OCI-LY1 (cell line): ENCODE results near the gene AFAP1L1.

Experiments used
- H2AFZ ChIP-seq: fragments of 200-600 bp; sonication (generic), shearing (Covaris generic); 2 replicates; pipeline ENCODE4 v1.6.0; 2014; ENCODE audit warnings: antibody characterized with exemption, mild to moderate bottlenecking, low read length
- H3F3A ChIP-seq: fragments of 200-600 bp; sonication (generic), shearing (Covaris generic); 2 replicates; pipeline ENCODE4 v1.6.0; 2014; ENCODE audit warnings: mild to moderate bottlenecking, antibody characterized with exemption, low read length, moderate library complexity; ENCODE audit not compliant: insufficient read depth
- H3K27ac ChIP-seq: fragments of 200-600 bp; sonication (generic); 2 replicates; pipeline ENCODE4 v1.5.1; 2014; ENCODE audit warnings: low read length, mixed run types, mild to moderate bottlenecking, low read depth; ENCODE audit not compliant: poor library complexity, severe bottlenecking
- H3K27me3 ChIP-seq: fragments of 200-600 bp; sonication (generic); 2 replicates; pipeline ENCODE4 v1.6.0; 2014; ENCODE audit warnings: antibody characterized with exemption, mild to moderate bottlenecking, low read length, moderate library complexity; ENCODE audit not compliant: insufficient read depth
- H3K36me3 ChIP-seq: fragments of 200-600 bp; sonication (generic); 2 replicates; pipeline ENCODE4 v1.6.1; 2014; ENCODE audit warnings: mild to moderate bottlenecking, antibody characterized with exemption, low read length, moderate library complexity, mixed read lengths; ENCODE audit not compliant: insufficient read depth
- H3K4me1 ChIP-seq: fragments of 200-600 bp; sonication (generic); 2 replicates; pipeline ENCODE4 v1.5.1; 2014; ENCODE audit warnings: mild to moderate bottlenecking, low read length, moderate library complexity; ENCODE audit not compliant: insufficient read depth, severe bottlenecking
- H3K4me2 ChIP-seq: fragments of 200-600 bp; sonication (generic), shearing (Covaris generic); 2 replicates; pipeline ENCODE4 v1.6.1; 2014; ENCODE audit warnings: low read length
- H3K4me3 ChIP-seq: fragments of 200-600 bp; sonication (generic); 2 replicates; pipeline ENCODE4 v1.5.1; 2014; ENCODE audit warnings: low read length, low read depth, mild to moderate bottlenecking, mixed read lengths; ENCODE audit not compliant: poor library complexity, severe bottlenecking
- H3K79me2 ChIP-seq: fragments of 200-600 bp; shearing (Covaris generic); 2 replicates; pipeline ENCODE4 v1.6.1; 2016; ENCODE audit warnings: mixed run types, low read length, mixed read lengths; ENCODE audit not compliant: insufficient read depth
- H3K9ac ChIP-seq: fragments of 200-600 bp; sonication (generic), shearing (Covaris generic); 2 replicates; pipeline ENCODE4 v1.6.1; 2014; ENCODE audit warnings: mild to moderate bottlenecking, low read length, mixed read lengths
- H3K9me2 ChIP-seq: fragments of 200-600 bp; sonication (generic), shearing (Covaris generic); 2 replicates; pipeline ENCODE4 v1.6.1; 2014; ENCODE audit warnings: low read depth, mild to moderate bottlenecking, low read length, mixed read lengths
- H3K9me3 ChIP-seq: fragments of 200-600 bp; shearing (Covaris generic); 2 replicates; pipeline ENCODE4 v1.6.1; 2014; ENCODE audit warnings: low read length, mixed read lengths
- H4K20me1 ChIP-seq: fragments of 200-600 bp; sonication (generic), shearing (Covaris generic); 2 replicates; pipeline ENCODE4 v1.6.0; 2016; ENCODE audit warnings: mild to moderate bottlenecking, low read length; ENCODE audit not compliant: insufficient read depth
- EZH2 ChIP-seq: fragments of 200-600 bp; sonication (generic), shearing (Covaris generic); IDR thresholded peaks from 2 replicates; pipeline ENCODE4 v1.8.0; 2017; ENCODE audit warnings: borderline replicate concordance, mixed run types, mild to moderate bottlenecking, antibody characterized with exemption, low read length, moderate library complexity, mixed read lengths
- TF ChIP-seq, protein P1 (sequence below): fragments of 200-600 bp; sonication (generic), shearing (Covaris generic); IDR thresholded peaks from 2 replicates; pipeline ENCODE4 v1.5.1; 2017; ENCODE audit warnings: mild to moderate bottlenecking, antibody characterized with exemption, low read length, moderate library complexity, mixed read lengths

The AFAP1L1 gene

DNA sequence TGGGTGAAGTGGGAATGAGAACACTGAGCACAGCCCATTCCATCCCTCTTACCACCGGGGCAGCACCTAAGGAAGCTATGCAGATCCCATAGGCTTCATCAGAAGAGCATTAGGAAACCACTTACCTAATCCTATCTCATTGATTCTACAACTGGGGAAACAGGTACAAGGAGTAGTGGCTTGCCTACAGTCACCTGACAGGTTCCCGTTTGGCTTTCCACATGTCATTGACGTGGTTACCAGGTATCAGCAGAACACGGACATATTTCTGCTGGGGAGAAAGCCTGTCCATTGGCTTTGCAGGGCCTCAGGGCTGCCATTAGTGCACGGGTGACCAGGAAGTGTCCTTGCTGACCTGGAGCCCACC lies 11.3 kb downstream of the AFAP1L1 start:
- Histone ChIP-seq H2AFZ (no peak overlapping the region), H3K4me1 (no peaks in the 10 kb centered on the region), H4K20me1 (no peaks in the 10 kb centered on the region), H3K4me3 (no peak overlapping the region), H3K27me3 (0 out of 2 replicates have a peak, but pooled peaks cover 4% of the 10 kb centered on the region), H3K9me3 (no peaks in the 10 kb centered on the region), H3K27ac (no peak overlapping the region), H3K9ac (no peak overlapping the region), H3K9me2 (no peaks in the 10 kb centered on the region), H3K36me3 (no peaks in the 10 kb centered on the region), H3K4me2 (no peak overlapping the region), H3F3A (no peaks in the 10 kb centered on the region), H3K79me2 (no peaks in the 10 kb centered on the region)
- TF ChIP-seq EZH2: no peak
- TF ChIP-seq, protein P1, sequence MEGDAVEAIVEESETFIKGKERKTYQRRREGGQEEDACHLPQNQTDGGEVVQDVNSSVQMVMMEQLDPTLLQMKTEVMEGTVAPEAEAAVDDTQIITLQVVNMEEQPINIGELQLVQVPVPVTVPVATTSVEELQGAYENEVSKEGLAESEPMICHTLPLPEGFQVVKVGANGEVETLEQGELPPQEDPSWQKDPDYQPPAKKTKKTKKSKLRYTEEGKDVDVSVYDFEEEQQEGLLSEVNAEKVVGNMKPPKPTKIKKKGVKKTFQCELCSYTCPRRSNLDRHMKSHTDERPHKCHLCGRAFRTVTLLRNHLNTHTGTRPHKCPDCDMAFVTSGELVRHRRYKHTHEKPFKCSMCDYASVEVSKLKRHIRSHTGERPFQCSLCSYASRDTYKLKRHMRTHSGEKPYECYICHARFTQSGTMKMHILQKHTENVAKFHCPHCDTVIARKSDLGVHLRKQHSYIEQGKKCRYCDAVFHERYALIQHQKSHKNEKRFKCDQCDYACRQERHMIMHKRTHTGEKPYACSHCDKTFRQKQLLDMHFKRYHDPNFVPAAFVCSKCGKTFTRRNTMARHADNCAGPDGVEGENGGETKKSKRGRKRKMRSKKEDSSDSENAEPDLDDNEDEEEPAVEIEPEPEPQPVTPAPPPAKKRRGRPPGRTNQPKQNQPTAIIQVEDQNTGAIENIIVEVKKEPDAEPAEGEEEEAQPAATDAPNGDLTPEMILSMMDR: no peak

DNA sequence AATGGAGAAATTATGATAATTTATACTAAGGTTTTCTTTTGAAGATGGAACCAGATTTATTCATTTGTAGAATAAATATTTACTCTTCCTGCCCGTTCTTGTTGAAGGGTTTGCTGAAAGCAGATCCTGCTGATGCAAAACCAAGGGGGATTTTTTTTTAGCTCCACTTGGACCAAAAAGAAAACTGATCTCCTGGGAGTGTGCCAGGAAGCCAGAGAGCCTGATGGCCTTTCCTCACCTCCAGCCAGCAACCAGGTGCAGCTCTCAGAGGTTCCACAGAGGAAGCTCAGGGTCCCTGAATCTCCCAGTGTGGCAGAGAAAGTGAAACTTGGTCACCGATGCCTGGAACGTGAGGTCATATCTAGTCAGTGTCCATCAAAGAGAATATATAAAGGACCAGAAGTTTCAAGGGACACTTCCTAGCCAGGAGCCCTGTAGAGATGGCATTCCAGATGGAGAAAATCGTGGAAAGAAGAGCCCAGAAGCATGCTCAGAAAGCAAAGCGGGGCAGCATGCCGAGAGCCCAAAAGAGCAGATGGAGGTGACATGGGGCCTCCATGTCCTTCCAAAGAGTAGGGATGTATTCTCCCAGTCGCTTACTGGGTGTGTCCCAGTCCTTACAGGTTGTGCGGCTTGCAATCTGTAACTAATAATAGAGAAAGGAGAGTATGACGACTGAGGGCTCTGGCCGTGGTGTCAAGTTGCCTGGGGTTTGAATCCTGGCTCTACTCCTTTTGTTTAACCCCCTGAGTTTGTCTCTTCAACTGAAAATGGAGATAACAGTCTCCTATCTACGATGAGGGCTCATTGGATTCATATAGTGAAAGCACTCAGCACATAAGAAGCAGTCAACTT lies 12.2 kb downstream of the AFAP1L1 start:
- H3K9me3 ChIP-seq: no peaks in the 10 kb centered on the region
- H3K9ac ChIP-seq: no peak overlapping the region
- H3F3A ChIP-seq: no peaks in the 10 kb centered on the region
- no peaks in the 10 kb centered on the region for H3K9me2 ChIP-seq
- H3K4me3 ChIP-seq: no peak overlapping the region
- H3K36me3 ChIP-seq: no peaks in the 10 kb centered on the region
- no peaks in the 10 kb centered on the region for H3K4me1 ChIP-seq
- no peak overlapping the region for H3K4me2 ChIP-seq
- TF ChIP-seq EZH2: no peak
- TF ChIP-seq, protein P1: no peak
- no peak overlapping the region for H2AFZ ChIP-seq
- no peaks in the 10 kb centered on the region for H4K20me1 ChIP-seq
- no peaks in the 10 kb centered on the region for H3K79me2 ChIP-seq
- H3K27me3 ChIP-seq: 0 out of 2 replicates have a peak, but pooled peaks cover 4% of the 10 kb centered on the region
- H3K27ac ChIP-seq: no peak overlapping the region

DNA sequence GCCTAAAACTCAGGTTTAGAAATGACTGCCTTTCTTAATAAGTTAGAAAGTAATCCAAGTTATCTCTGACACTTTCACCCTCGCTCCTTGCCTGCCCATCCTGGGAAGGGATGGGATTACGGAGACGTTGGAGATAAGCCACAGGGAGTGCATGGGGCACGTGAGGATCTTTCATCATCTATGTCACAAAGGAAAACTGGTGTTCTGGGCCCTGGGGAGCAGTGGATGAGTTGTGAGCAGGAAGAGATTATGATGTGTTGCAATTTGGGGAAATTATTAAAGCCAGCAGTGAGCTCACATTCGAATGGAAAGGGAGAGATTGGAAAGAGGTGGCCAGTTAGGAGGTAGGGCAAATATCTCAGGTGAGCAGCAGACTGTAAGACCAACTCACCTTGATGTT lies 12.8 kb downstream of the AFAP1L1 start:
- no peaks in the 10 kb centered on the region for H3K36me3 ChIP-seq
- TF ChIP-seq EZH2: no peak
- TF ChIP-seq, protein P1: no peak
- H3K4me1 ChIP-seq: no peaks in the 10 kb centered on the region
- H3K9me2 ChIP-seq: no peaks in the 10 kb centered on the region
- H3K79me2 ChIP-seq: no peaks in the 10 kb centered on the region
- H3K27me3 ChIP-seq: 0 out of 2 replicates have a peak, but pooled peaks cover 4% of the 10 kb centered on the region
- no peak overlapping the region for H3K27ac ChIP-seq
- no peaks in the 10 kb centered on the region for H3F3A ChIP-seq
- no peak overlapping the region for H3K9ac ChIP-seq
- H3K4me2 ChIP-seq: no peak overlapping the region
- no peaks in the 10 kb centered on the region for H4K20me1 ChIP-seq
- no peak overlapping the region for H3K4me3 ChIP-seq
- no peak overlapping the region for H2AFZ ChIP-seq
- no peaks in the 10 kb centered on the region for H3K9me3 ChIP-seq
